HG03135 (cell line): ENCODE data around the gene KCNQ1.

ENCODE experiments used
- ATAC-seq: cut with Tn5 transposase; IDR thresholded peaks from one replicate; pipeline ENCODE4 v1.9.1; 2021; ENCODE audit warnings: mild to moderate bottlenecking, moderate library complexity; ENCODE audit not compliant: unreplicated experiment

The KCNQ1 gene

GRCh38 chr11:2564588-2565425 is 120.0 kb downstream of the KCNQ1 start:
- no peak for ATAC-seq

- no peak for ATAC-seq
Measured at GRCh38 chr11:2565447-2566222, 120.8 kb downstream of the KCNQ1 start.

GRCh38 chr11:2566223-2567025 is 121.6 kb downstream of the KCNQ1 start:
- no peak for ATAC-seq

GRCh38 chr11:2567026-2567671 is 122.3 kb downstream of the KCNQ1 start:
- no peak for ATAC-seq

GRCh38 chr11:2569321-2569721 is 124.5 kb downstream of the KCNQ1 start:
- ATAC-seq: no peak

GRCh38 chr11:2569731-2570210 is 125.0 kb downstream of the KCNQ1 start:
- no peak for ATAC-seq

GRCh38 chr11:2570211-2570811 is 125.5 kb downstream of the KCNQ1 start:
- no peak for ATAC-seq

- no peak for ATAC-seq
Measured at GRCh38 chr11:2570841-2571597, 126.2 kb downstream of the KCNQ1 start.

- ATAC-seq: no peak
Measured at GRCh38 chr11:2571598-2572281, 126.9 kb downstream of the KCNQ1 start.

- no peak for ATAC-seq
Measured at GRCh38 chr11:2572491-2573239, 127.9 kb downstream of the KCNQ1 start.

GRCh38 chr11:2573240-2574042 is 128.6 kb downstream of the KCNQ1 start:
- no peak for ATAC-seq

- no peak for ATAC-seq
Measured at GRCh38 chr11:2574043-2574552, 129.3 kb downstream of the KCNQ1 start.

GRCh38 chr11:2574553-2575535 is 130.0 kb downstream of the KCNQ1 start:
- ATAC-seq: no peak

GRCh38 chr11:2575591-2576051 is 130.8 kb downstream of the KCNQ1 start:
- ATAC-seq: no peak

- no peak for ATAC-seq
Measured at GRCh38 chr11:2576111-2576510, 131.3 kb downstream of the KCNQ1 start.

- ATAC-seq: no peak
Measured at GRCh38 chr11:2576549-2576948, 131.7 kb downstream of the KCNQ1 start.
